Activated CD8-positive, alpha-beta T cell treated with anti-CD3 and anti-CD28 coated beads, Interleukin-2, amount 10 ng/mL, durations not matched to agents 7 days and 5 days (primary cell): ENCODE results near the gene LRRC8E. TPM values are rescaled to one million over a fixed set of nuclear protein-coding genes. Genes with fewer than 3 reads are reported as not detected.

Source experiments
- ATAC-seq: fragments of 150-1000 bp; cut with Tn5 transposase; one replicate; pipeline ENCODE4 v1.10.0; 2021; ENCODE audit warnings: moderate library complexity
- CTCF ChIA-PET: fragments of 350-600 bp; sonication (Branson Sonifier 250); formaldehyde crosslinking; loops from one replicate; lab custom pipeline; 2021; ENCODE audit warnings: antibody characterized with exemption; lab: Charles Lee
- POLR2A ChIA-PET: fragments of 350-600 bp; sonication (Branson Sonifier 250); formaldehyde crosslinking; loops from one replicate; lab custom pipeline; 2021; ENCODE audit warnings: antibody characterized with exemption; lab: Charles Lee
- DNase-seq: peaks from one replicate; pipeline ENCODE4 v3.0.0-alpha.2; 2020
- H3K27ac Mint-ChIP-seq: one replicate; pipeline ENCODE4 v1.8.0; 2021; ENCODE audit warnings: mild to moderate bottlenecking, mixed read lengths
- H3K27me3 Mint-ChIP-seq: one replicate; pipeline ENCODE4 v1.8.0; 2021; ENCODE audit warnings: low read depth, mixed read lengths
- H3K36me3 Mint-ChIP-seq: one replicate; pipeline ENCODE4 v1.8.0; 2021; ENCODE audit warnings: low read depth, mixed read lengths
- H3K4me1 Mint-ChIP-seq: one replicate; pipeline ENCODE4 v1.8.0; 2021; ENCODE audit warnings: low read depth, mixed read lengths
- H3K4me3 Mint-ChIP-seq: one replicate; pipeline ENCODE4 v1.8.0; 2021; ENCODE audit warnings: mild to moderate bottlenecking, mixed read lengths
- H3K9me3 Mint-ChIP-seq: one replicate; pipeline ENCODE4 v1.8.0; 2022; ENCODE audit warnings: mixed read lengths; ENCODE audit not compliant: insufficient read depth
- total RNA-seq, 2 experiments: library from RNA; stranded (reverse); gene quantifications; one replicate each; pipeline ENCODE4 v1.2.3, GENCODE V29; 2021

LRRC8E gene
- total RNA-seq, 2 experiments from 2014 or later: not detected

DNA sequence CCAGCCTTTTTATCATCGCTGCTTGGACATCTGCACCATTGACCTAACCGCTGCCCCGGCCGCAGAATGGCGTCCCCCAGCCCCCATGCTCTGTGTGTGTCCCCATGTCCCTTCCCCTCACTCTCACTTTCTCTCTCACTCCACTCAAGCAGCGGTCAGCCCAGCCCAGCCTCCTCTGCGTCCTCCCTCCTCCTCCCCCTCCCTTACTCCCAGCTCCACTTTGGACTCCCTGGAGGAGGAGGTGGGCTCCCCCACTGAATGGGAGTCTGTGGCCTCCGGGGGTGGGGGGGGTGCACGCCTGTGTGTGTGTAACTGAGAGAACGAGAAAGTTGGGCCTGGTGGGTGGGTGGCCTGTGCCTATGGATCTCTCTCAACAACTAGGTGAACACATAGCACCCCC, 17.5 kb downstream of the LRRC8E start:
- ChIA-PET POLR2A (no interaction called here), CTCF (no interaction called here)
- no peaks in the 10 kb centered on the region for H3K9me3 Mint-ChIP-seq
- DNase-seq: no peak
- H3K36me3 Mint-ChIP-seq: peaks cover 24% of the 10 kb centered on the region
- H3K4me3 Mint-ChIP-seq: peak overlapping the region; percentile 45
- peak overlapping the region; percentile 60 for H3K27ac Mint-ChIP-seq
- no peaks in the 10 kb centered on the region for H3K27me3 Mint-ChIP-seq
- ATAC-seq: no peak
- peaks cover 26% of the 10 kb centered on the region for H3K4me1 Mint-ChIP-seq

DNA sequence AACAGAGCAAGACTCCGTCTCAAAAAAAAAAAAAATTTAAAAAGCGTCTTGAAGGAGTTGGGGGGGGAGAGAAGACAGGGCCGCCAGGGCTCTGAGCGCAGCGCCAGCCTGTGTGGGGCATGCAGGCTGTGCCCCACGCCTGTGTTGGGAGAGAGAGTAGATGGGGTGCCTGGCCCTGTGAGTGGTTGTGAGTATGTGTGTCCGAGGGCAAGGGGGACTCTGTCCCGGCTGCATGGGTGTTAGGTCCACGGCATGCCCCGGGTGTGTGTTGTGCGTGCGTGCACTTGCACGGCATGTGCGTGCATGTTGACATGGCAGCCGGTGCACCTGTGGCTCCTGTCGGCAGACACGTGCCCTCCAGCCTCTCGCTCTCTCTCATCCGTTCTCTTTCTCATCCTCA, 18.8 kb downstream of the LRRC8E start:
- no peaks in the 10 kb centered on the region for H3K9me3 Mint-ChIP-seq
- peaks cover 34% of the 10 kb centered on the region for H3K36me3 Mint-ChIP-seq
- peaks cover 26% of the 10 kb centered on the region for H3K4me1 Mint-ChIP-seq
- ATAC-seq: no peak
- no peak overlapping the region for H3K27ac Mint-ChIP-seq
- DNase-seq: no peak
- H3K27me3 Mint-ChIP-seq: no peaks in the 10 kb centered on the region
- no peak overlapping the region for H3K4me3 Mint-ChIP-seq
- ChIA-PET POLR2A (interaction anchor here (0.7 kb wide), 1 partner anchor 44 kb away, joined by 3 read pairs; no protein-coding TSS in a partner anchor), CTCF (no interaction called here)

DNA sequence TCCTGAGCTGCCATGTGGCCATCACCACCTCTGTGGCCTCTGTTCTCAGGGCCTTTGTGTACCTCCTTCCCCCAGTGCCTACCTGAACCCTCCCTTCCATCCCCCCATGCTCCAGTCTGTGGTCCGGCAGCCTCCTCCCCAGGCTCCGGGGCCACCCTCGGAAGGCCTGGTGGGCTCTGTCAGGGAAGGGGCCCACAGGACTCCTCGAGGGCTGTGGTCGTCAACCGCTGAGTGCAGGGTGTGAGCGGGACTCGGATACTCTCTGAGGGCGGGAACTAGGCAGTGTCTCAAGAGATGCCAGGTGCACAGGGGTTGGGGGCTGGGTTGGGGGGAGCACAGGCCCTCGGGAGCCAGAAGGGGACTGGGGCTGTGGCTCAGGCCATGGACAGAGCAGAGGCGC, 19.2 kb downstream of the LRRC8E start:
- ATAC-seq: no peak
- Mint-ChIP-seq H3K9me3 (no peaks in the 10 kb centered on the region), H3K27me3 (no peaks in the 10 kb centered on the region), H3K4me1 (peaks cover 25% of the 10 kb centered on the region), H3K36me3 (peaks cover 34% of the 10 kb centered on the region), H3K27ac (no peak overlapping the region), H3K4me3 (no peak overlapping the region)
- ChIA-PET POLR2A (interaction anchor here (1.3 kb wide), 1 partner anchor 10 kb away, joined by 3 read pairs; no protein-coding TSS in a partner anchor), CTCF (no interaction called here)
- no peak for DNase-seq

DNA sequence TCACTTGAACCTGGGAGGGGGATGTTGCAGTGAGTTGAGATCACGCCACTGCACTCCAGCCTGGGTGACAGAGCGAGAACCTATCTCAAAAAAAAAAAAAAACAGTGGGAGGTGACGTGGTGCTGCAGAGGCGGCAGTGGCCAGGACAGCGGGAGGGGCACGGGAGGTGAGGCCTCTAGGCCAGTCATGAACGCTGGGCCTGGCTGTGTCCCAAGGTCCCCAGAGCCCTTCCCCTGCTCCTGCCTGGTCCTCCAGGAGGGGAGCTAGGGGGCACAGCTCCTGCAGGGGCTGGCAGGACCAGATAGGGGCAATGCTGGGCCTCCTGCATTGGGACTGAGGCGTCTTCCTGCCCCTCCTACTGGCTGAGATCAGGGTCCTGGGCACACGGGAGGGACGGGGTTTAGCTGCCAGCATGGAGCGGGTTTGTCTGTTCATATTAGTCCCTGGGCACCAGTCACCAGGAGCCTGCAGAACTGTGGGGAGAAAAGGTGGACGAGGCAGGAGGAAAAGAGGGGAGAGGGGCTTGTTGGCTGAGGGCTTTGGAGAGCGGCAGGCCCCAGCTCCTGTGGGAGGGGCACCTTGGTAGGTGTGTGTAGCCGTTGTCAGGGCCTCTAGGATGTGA, 19.9 kb downstream of the LRRC8E start:
- Mint-ChIP-seq H3K27ac (no peak overlapping the region), H3K36me3 (peaks cover 39% of the 10 kb centered on the region), H3K4me3 (no peak overlapping the region), H3K9me3 (no peaks in the 10 kb centered on the region), H3K4me1 (peaks cover 19% of the 10 kb centered on the region), H3K27me3 (no peaks in the 10 kb centered on the region)
- CTCF ChIA-PET: interaction anchor here (0.9 kb wide), 1 partner anchor 13 kb away, joined by 3 read pairs; no protein-coding TSS in a partner anchor
- no peak for DNase-seq
- ATAC-seq: no peak
- POLR2A ChIA-PET: interaction anchor here (1.3 to 1.9 kb wide), 2 partner anchors 10 to 12 kb away, joined by 3 to 6 read pairs; partner anchors contain the start of gene SNAPC2

DNA sequence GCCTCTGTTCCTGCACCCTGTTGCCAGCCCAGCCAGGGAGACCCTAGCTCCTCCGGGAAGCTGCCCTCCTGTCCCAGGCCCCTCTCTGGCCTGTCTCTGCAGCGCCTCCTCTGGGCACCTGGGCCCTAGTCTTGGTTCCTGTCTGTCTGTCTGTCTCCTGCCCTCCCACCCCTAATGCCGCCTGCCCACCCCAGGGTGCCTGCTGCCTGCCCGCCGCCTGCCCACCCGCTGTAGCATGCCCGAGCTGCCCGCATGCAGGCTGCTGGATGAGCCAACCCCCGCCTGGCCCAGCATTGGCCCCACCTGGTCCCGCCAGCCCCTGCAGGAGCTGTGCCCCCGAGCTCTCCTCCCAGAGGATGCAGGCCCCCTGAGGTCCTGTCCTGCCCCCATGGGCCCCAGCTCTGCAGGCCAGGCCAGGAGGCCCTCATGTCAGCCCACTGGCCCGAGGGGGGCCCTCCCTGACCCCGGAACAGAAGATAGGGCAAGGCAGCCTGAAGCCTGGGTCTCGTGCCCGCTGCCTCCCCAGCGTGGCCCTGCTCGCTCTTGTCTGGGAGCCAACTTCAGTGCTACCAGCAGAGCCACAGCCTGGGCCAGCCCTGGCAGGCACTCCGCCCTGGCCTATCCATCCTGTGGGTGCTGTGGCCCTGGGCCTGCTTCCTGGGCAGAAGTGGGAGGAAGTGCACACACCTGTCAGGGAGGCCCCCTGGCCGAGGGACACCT, 20.6 kb downstream of the LRRC8E start:
- POLR2A ChIA-PET: interaction anchor here (1.3 to 1.9 kb wide), 2 partner anchors 9 to 11 kb away, joined by 3 to 6 read pairs; partner anchors contain the start of gene SNAPC2
- H3K4me3 Mint-ChIP-seq: no peak overlapping the region

DNA sequence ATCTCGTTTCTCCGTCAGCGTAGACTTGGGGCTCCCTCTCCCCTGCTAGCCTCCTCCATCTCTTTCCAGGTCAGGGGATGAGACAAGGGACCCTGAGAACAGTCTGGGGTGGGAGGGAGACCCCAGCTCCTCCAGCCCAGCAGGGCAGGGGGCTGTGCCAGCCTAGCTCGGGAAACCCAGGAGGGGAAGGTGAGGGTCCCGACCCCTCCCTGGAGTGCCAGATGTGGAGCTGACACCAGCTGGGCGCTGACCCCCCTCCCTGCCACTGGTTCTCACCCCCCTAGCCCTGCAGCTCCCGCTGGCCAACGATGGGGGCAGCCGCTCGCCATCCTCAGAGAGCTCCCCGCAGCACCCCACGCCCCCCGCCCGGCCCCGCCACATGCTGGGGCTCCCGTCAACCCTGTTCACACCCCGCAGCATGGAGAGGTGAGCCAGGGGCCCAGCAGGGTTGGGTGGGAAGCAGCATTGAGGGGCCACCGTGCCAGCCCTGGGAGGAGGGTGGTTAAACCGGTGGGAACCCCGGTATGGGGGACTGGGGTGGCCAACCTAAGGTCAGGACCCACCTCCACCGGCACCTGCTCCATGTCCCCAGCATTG, 21.3 kb downstream of the LRRC8E start:
- ChIA-PET POLR2A (interaction anchor here (1.9 kb wide), 1 partner anchor 10 kb away, joined by 6 read pairs; the partner anchor contains the start of gene SNAPC2), CTCF (no interaction called here)
- Mint-ChIP-seq H3K9me3 (no peaks in the 10 kb centered on the region), H3K36me3 (peaks cover 37% of the 10 kb centered on the region), H3K4me1 (peaks cover 13% of the 10 kb centered on the region), H3K27ac (no peak overlapping the region), H3K4me3 (no peak overlapping the region), H3K27me3 (no peaks in the 10 kb centered on the region)
- DNase-seq: no peak
- ATAC-seq: no peak

More for the DNA sequence above, 20.6 kb downstream of the LRRC8E start:
- H3K27ac Mint-ChIP-seq: no peak overlapping the region
- H3K9me3 Mint-ChIP-seq: no peaks in the 10 kb centered on the region
- peaks cover 38% of the 10 kb centered on the region for H3K36me3 Mint-ChIP-seq
- CTCF ChIA-PET: interaction anchor here (0.9 kb wide), 1 partner anchor 12 kb away, joined by 3 read pairs; no protein-coding TSS in a partner anchor
- H3K27me3 Mint-ChIP-seq: no peaks in the 10 kb centered on the region
- DNase-seq (no peak), ATAC-seq (no peak)
- peaks cover 17% of the 10 kb centered on the region for H3K4me1 Mint-ChIP-seq

DNA sequence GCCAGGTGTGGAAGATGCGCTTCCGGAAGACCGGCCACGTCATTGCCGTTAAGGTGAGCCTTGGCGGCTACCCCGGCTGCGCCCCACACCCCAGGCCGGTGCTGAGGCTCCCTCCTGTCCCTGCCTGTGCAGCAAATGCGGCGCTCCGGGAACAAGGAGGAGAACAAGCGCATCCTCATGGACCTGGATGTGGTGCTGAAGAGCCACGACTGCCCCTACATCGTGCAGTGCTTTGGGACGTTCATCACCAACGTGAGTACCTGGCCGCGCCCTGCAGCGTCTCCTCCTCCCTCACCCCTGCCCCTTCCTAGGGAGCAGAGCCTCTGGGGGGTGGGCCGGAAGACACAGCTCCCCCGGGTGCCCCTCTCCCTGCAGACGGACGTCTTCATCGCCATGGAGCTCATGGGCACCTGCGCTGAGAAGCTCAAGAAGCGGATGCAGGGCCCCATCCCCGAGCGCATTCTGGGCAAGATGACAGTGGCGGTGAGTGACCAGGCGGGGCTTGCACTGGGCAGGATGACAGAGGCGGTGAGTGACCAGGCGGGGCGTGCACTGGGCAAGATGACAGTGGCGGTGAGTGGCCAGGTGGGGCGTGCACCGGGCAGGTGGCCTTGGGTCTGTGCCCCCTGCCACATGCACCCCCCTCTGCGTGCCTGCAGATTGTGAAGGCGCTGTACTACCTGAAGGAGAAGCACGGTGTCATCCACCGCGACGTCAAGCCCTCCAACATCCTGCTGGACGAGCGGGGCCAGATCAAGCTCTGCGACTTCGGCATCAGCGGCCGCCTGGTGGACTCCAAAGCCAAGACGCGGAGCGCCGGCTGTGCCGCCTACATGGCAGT, 22.2 kb downstream of the LRRC8E start:
- POLR2A ChIA-PET: no interaction called here
- Mint-ChIP-seq H3K27ac (no peak overlapping the region), H3K27me3 (peaks cover 3% of the 10 kb centered on the region), H3K4me1 (peaks cover 7% of the 10 kb centered on the region), H3K4me3 (no peak overlapping the region), H3K36me3 (peaks cover 29% of the 10 kb centered on the region), H3K9me3 (no peaks in the 10 kb centered on the region)
- ATAC-seq (no peak), DNase-seq (no peak)
- CTCF ChIA-PET: no interaction called here

DNA sequence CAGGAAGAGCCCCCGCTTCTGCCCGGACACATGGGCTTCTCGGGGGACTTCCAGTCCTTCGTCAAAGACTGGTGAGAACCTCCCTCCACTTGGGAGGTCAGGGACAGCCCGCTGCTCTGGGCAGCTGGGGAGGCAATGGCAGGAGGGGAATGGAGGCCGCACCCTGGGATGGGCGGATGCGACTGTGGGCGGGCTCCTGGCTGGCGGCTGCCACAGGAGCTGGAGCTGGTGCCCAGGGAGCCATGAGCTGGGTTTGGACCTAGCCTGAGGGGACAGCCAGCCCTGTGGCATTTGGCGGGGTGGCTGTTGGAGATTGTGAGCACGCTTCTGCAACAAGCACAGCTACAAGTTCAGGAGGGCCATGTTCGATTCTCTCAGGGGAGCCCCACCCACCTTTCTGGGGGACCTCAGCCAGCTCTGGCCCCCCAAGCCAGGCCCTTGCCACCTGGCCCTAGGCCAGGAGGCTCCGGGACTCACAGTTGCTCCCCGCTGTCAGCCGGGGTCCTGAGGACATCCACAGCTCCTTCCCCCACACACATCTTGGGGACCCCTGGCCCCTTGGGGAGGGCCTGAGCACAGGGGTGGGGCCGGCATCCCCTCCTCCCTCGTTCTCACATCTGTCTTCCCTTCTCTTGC, 23.3 kb downstream of the LRRC8E start:
- ChIA-PET POLR2A (interaction anchor here (1.1 to 1.3 kb wide), 2 partner anchors 8 to 9 kb away, joined by 3 read pairs; partner anchors contain the start of genes MAP2K7 and SNAPC2), CTCF (interaction anchor here (0.6 to 1.0 kb wide), 2 partner anchors 10 to 32 kb away, joined by 3 read pairs; partner anchors contain the start of gene TIMM44)
- Mint-ChIP-seq H3K9me3 (no peaks in the 10 kb centered on the region), H3K27me3 (peaks cover 8% of the 10 kb centered on the region), H3K27ac (no peak overlapping the region), H3K36me3 (peaks cover 26% of the 10 kb centered on the region), H3K4me1 (peaks cover 8% of the 10 kb centered on the region), H3K4me3 (no peak overlapping the region)
- DNase-seq: no peak
- no peak for ATAC-seq

DNA sequence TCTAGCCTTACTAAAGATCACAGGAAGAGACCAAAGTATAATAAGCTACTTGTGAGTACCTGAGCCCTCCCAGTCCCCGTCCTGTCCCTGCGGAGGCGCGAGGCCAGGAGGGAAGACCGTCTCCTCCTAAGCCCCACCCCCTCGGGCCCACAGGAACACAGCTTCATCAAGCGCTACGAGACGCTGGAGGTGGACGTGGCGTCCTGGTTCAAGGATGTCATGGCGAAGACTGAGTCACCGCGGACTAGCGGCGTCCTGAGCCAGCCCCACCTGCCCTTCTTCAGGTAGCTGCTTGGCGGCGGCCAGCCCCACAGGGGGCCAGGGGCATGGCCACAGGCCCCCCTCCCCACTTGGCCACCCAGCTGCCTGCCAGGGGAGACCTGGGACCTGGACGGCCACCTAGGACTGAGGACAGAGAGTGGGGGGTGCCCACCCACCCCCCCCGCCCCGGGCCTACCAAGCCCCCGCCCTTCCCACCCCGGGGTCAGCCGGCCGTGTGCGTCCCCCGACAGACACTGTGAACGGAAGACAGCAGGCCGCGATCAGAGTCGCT, 23.9 kb downstream of the LRRC8E start:
- DNase-seq (no peak), ATAC-seq (no peak)
- ChIA-PET POLR2A (interaction anchor here (1.1 to 1.3 kb wide), 2 partner anchors 8 kb away, joined by 3 read pairs; partner anchors contain the start of genes MAP2K7 and SNAPC2), CTCF (interaction anchor here (0.6 to 1.0 kb wide), 2 partner anchors 10 to 31 kb away, joined by 3 read pairs; partner anchors contain the start of gene TIMM44)
- Mint-ChIP-seq H3K27me3 (peaks cover 12% of the 10 kb centered on the region), H3K4me3 (no peak overlapping the region), H3K36me3 (peaks cover 26% of the 10 kb centered on the region), H3K9me3 (no peaks in the 10 kb centered on the region), H3K27ac (no peak overlapping the region), H3K4me1 (peaks cover 12% of the 10 kb centered on the region)

DNA sequence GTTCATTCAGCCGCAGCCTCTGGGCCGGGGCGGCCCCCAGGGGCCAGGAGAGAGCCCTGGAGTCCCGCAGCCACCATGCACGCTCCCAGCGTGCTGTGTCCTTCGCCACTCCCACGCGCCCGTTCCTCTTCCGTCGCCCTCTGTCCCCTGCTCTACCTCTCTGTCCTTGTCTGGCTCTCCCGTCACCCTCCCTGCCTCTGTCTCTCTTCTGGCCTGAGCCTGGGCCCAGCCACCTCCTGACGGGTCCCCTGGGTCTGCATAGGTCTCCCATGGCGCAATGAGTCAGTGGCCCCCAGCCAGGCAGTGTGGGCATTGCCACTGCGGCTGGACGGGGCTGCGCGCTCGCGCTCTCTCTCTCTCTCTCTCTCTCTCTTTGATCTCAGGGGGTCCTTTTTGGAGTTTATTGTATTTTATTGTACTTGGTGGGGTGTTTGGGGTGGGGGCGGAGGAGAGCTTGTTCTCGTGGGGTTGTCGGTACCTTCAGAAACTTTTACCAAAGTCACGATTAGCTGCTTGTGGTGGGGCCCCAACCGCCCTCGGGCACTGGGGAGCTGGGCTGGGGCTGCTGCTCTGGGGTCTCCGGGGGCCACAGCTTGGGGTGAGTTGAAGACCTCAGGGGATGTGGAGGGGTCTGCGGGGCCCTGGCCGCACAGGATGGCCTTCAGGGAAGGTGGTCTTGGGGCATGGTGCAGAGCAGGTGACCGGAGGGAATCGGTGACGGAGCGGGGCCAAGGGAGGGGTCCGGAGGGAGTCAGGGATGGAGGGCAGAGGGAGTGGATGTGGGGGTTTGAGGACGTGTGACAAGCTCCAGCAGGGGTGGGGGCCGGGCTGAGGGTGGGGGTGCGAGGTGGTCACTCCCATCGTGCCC, 24.6 kb downstream of the LRRC8E start:
- ChIA-PET CTCF (no interaction called here), POLR2A (interaction anchor here (1.3 kb wide), 1 partner anchor 9 kb away, joined by 3 read pairs; the partner anchor contains the start of gene MAP2K7)
- Mint-ChIP-seq H3K4me1 (peaks cover 17% of the 10 kb centered on the region), H3K36me3 (peaks cover 24% of the 10 kb centered on the region), H3K27me3 (peaks cover 17% of the 10 kb centered on the region), H3K9me3 (no peaks in the 10 kb centered on the region), H3K27ac (no peak overlapping the region), H3K4me3 (no peak overlapping the region)
- no peak for ATAC-seq
- DNase-seq: no peak
